Amygdala (tissue), 56 donors: ENCODE data around the gene SMIM22.
A peak's percentile ranks its signal among the peaks of the same experiment; 100 is the strongest.

Source experiments
- DNase-seq, 56 donors: peaks; one replicate each; lab custom pipeline; 2025; lab: John Stamatoyannopoulos, UW

SMIM22 gene

DNA sequence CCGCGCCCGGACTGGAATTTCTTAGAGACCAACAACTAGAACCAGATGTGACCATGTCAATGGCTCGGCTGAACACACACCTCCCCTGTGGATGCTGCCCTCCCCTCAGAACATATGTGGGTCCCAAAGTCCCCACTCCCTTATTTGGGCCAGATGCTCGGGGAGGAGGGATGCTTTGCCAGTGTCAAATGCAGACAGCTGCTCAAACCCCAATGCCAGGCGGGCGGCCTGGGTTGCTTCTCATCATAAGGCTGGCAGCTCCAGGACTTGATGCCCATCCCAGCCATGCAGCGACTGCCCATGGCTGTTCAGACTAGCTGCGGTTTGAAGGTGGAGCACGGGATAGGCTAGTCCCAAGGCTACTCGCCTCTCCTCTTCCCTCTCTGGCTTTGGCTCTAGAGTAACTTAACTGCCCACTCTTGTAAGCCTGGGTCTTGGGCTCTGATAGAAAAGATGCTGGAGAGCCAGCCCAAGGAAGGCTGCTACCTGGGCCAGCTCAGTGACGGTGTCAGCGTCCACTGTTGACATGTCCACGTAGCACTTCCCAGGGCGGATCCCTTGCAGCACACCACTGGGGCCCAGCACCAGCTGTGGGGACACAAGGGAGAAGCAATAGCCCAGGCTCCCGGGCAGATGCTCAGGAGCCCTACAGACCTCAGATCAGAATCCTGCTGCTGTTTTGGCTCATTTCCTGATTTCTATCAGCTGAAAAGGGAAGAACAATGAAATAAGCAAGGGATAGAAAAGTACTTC is 18.3 kb downstream of the SMIM22 start:
- no peak for DNase-seq

DNA sequence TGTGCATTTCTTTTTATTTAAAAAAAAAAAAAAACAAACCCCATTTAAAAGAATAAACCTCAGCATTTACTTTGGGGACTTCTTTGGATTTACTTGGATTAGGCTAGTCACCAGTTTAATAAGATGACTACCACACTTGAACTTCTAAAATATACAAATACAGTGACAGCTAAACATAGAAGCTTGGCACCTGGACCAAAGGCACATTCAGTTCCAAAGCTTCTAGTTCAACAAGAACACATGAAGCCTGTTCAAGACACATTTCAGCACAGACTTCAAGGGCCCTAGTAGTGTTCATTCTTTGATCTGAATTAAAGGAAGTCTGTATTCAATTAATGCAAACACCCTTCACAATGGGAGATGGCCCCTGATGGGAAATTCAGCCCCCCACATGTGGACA is 18.9 kb downstream of the SMIM22 start:
- no peak for DNase-seq

DNA sequence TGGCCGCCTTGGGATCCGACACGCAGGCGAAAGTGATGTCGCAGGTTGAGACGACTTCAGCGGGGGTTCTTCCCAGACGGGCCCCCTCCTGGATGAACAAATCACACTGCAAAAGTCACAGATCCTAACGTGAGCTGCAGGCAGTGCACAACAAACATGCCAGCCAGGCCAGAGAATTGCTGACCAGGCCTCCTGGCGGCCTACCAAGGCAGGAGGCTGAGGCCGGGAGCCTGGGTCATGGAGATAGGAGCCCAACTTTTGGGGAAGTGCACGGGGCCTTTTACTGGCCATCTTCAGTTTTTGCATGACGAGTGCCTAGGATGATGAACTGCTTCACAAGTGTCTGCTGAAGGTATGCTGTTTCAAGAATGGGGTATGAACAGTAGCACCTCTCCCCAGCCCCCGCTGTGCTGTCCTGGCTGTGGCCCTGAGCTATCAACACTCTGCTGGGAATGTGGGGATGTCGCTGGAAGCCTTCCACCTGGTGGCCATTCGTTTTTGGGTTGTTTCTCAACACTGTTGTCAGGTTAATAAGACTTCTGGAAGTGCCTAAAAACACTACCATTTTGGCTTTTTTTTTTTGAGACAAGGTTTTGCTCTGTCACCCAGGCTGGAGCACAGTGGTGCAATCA is 19.5 kb downstream of the SMIM22 start:
- DNase-seq, result no peak

DNA sequence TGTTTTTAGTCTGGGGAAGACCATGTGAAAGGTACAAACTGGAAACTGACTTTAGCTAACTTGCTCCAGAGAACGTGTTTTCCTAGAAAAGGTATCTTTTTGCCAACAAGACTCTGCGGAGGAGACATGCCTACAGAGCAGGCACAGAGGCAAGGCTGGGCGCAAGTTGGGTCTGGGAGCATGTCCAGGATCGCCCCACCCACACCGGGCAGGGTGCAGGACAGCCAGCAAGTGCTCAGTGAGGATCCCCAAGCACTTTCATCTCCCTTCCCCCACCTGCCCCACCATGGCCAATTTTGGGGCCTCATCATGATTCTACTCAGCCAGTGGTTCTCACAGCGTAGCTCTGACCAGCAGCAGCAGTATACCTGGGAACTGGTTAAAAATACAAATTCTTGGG is 25.5 kb downstream of the SMIM22 start:
- peak in 3 of 56 donors; percentile 8 to 29 (median 12) for DNase-seq

DNA sequence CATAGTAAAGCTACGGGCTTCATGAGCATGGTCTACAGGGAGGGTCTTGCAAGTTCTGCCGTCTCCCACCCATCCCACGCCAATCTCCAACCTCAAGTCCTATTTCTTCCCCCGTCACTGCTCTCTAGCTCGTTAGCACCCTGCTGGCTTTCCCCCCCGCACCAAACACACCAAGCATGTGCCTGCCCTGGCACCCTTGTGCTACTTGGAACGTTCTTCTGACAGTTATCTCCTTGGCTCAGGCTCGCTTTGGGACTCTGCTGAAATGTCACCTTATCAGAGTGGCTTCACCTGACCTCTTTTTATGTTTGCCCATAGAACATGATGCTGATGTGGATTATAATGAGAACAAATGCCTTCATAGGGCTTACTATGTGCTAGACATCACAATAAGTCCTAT is 30.0 kb downstream of the SMIM22 start:
- DNase-seq, result no peak

DNA sequence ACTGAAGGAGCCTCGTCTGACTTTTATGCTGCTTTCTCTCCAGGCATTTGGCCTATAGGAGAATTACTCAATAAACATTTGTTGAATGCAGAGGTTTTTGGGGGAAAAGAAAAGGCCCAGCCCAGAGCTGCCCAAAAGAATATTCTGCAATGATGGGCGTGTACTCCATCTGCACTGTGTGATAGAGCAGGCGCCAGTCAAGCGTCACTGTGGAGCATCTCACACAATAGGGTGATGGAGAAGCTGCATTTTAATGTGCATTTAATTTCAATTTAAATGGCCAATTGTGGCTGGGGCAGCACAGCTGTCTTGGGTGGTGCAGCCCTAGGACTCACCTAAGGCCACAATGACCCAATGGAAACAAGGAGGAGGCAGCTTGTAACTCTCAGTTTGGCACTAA is 31.4 kb downstream of the SMIM22 start:
- DNase-seq, result no peak

DNA sequence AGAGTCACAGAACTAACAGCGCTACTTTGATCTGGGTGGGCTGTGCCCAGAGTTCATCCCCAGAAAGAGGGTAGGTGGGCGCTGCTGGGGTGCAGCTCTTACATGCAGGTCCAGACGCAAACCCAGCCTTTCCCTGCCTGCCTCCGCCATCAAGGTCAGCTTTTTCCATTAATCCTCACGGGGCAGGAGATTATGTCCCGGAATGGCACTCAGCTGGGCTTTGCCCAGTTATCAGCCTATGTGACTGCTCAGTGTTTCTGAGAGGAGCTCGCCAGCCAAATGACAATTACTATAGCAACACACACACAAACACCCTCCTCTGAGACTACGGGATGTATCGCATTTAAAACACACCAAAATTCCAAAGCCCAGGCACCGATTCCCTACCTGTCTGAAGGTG is 31.8 kb downstream of the SMIM22 start:
- DNase-seq, result no peak

DNA sequence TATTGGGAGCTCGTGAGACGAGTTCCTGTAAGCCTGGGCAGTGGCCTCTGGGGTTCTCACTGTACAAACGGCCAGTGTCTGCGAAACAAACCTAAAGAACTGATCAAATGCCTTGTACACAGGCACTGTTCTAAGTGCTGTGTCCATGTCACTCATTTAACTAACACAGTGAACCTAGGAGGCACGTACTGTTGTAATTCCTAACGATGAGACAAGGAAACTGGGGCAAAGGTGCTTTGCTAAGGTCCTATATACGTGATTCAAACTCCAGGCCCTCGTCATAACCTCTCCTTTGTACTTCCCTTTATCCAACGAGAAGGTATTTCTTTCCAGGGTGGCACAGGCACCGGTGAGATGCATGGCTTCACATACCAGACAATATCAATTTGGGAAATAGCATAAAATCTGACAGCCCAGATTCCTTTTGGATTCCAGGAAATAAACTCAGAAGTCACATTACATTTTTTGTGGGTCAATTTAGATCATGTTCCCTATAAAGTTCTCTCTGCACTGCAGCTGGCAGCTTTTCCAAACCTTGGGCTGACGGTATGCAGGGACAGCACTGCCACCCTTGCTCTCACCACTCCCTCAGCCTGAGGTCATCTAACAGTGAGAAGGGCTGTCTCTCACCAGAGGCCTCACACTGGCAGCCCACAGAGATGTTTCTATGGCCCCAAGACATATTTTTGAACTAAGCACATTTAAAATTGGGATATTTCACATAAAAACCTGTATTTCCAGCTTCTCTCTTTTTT is 33.6 kb downstream of the SMIM22 start:
- no peak for DNase-seq

DNA sequence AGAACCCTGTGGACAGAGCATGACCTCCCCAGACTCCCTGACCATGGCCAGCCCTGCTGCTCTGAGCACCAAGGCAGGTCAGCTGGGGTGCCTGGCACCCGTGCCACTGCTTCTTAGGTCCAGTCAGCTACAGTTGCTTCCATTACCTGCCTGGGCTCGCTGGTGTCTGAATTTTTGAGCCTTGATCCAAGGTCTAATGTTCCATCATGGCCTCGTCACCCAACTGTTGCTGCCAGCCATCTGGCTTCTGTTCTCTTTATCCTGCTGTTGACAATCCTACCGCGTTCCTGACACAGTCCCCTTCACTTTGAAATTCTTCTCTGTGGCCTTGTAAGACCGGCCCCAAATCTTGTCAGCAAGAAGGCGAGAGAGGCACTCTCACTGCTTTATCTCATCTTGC is 35.2 kb downstream of the SMIM22 start:
- no peak for DNase-seq

DNA sequence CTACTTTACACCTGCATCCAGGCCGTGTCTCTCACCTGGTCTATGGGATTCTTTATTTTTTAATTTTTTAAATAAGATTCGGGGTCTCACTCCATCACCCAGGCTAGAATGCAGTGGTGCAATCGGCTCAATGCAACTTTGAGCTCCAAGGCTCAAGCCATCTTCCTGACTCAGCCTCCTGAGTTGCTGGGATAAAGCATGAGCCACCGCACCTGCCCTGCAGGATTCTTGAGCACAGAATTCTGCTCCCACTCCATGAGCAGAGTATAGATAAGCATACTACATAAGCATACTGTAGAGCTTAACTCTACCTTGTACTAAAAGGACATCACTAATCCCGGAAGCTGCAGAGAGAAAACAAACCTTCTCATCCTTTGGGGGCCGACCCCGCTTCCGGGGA is 36.4 kb downstream of the SMIM22 start:
- DNase-seq, result no peak

DNA sequence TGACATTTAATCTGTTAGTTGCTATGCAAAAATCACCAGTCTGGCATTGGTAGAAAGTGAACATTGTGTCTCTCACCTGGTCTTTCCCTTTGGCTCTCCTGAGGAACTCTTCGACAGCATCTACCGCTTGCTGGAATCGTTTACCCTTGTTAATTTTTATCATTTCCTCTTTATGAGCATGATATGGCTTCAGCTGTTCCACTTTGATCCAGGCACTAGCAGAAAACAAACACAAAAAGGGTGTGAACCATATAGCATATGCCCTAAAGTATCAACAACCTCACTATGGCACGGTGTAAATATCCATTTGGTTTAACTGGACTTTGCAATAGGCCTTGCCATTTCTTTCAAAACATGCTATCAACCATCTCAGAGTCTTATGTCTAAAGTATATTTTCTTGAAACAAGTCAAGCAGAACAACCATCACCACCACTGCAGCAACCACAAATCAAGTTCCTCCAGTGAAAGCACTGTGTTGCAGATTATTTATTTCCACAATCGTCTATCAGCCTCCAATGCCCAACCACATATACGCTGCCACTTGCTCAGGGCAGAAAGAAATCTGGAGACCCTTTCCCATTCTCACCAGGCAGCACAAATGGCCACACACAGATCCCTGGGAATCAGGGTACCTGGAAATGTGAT is 37.7 kb downstream of the SMIM22 start:
- DNase-seq, result no peak

DNA sequence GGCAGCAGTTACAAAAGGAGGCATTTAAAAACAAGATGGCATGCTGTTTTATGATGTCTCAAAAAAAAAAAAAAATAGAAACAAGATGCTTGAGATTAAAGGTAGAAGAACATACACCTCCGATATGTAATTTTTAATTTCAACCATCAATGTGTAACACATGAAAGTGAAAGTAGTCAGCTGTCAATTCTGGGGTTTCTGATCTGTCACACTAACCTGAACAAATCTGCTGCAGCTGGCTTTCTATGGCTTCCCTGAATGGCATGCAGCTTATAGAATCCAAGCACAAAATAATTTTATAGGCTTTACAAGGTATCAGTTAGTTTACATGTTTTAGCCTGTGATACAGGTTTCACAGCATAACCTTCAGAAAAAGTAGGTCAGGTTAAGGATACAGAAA is 38.4 kb downstream of the SMIM22 start:
- DNase-seq, result no peak

DNA sequence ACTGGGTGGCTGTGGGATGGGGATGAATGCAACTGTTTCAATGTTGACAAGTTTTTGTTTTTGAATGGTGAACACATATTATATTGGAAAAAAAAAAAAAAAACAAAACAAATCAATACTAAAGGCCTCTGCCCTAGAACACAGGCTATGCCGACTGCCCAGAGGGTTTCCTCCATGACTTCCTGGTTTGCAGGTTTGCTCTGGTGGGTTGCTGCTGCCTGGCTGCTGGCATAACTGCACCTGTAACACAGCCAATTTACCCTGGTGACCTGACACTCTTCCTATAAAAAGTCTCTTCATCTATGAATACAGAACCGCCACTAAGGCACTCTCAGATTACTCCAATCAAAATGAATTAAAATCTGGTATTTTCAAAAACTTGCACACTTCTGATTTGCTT is 41.6 kb downstream of the SMIM22 start:
- DNase-seq, result no peak

DNA sequence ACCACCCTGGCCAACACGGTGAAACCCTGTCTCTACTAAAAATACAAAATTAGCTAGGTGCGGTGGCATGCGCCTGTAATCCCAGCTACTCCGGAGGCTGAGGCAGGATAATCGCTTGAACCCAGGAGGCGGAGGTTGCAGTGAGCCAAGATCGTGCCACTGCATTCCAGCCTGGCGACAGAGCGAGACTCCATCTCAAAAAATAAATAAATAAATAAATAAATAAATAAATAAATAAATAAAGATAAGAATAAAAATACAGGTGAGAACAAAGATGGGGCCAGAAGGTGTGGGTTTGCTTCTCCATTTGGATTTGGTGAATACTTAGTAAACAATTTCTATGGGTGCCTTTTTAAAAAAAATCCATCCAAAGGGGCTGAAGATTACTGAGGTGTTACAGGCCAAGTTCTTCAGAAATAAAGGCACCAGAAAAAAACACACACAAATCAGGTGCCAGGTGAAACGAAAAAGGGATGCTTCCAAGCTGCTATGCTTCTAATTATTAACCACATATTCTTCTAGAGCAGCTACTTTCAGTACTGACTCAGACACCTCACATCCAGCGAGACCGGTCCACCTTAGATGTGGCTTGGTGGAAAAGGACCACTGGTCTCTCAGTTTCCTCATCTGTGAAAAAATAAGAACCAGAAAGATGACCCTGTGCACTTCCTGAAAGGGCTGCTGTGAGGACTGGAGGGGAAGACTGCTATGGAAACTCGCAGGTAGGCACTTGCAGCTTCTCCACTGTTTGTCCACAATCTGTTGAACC is 42.7 kb downstream of the SMIM22 start:
- no peak for DNase-seq

DNA sequence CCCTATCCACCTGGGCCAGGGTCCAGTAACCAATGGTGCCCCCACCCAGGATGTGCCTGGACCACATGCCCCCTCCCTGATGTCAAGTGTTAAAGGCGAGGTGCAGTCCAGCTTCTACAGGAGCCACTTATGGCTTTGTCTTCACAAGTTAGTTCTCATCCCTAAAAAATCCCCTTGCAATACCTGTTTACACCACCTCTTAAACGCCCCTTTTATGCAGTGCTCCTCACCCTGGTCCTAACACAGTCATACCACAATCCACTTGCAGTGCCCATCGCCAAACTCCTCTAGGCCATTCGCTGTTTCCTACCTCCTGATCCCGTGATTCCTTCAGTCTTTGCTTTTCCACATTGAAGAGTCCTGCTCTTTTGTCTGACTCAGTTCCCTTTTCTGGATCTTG is 44.8 kb downstream of the SMIM22 start:
- no peak for DNase-seq

DNA sequence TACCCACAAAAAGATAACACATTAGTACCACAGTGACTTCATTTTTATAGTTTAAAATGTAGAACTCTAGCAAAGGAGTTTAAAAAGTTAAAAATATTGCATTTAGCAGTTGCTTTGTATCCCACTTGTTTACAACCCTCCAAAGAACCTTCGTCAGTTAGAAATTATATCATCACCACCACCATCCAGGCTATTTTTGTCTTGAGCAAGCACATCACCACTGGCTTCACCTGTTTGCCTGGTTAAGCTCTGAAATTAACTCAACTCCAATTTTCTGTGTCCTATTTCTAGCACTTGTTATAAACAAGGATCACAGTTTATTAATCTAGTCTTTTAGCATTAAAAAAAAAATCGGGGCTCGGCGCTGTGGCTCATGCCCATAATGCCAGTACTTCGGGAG is 45.8 kb downstream of the SMIM22 start:
- DNase-seq, result no peak
